Hepatocyte (in vitro differentiated cells): ENCODE results near the gene TUBG1. TPM values are rescaled to one million over a fixed set of nuclear protein-coding genes. Genes with fewer than 3 reads are reported as not detected.

ENCODE experiments used
- DNase-seq: peaks from one replicate; pipeline ENCODE4 v3.0.0-alpha.2; 2016; ENCODE audit warnings: low spot score
- H2AFZ ChIP-seq: fragments of 200-600 bp; sonication (generic); 2 replicates; pipeline ENCODE4 v1.6.0; 2016; ENCODE audit warnings: antibody characterized with exemption, mild to moderate bottlenecking
- H3K27ac ChIP-seq: fragments of 200-600 bp; sonication (generic); 2 replicates; pipeline ENCODE4 v1.5.1; 2016; ENCODE audit warnings: mild to moderate bottlenecking
- H3K27me3 ChIP-seq: fragments of 200-600 bp; sonication (generic); 2 replicates; pipeline ENCODE4 v1.6.1; 2016
- H3K36me3 ChIP-seq: fragments of 200-600 bp; sonication (generic); replicated peaks from 2 replicates; pipeline ENCODE4 v1.5.1; 2016; ENCODE audit warnings: low read depth; ENCODE audit not compliant: insufficient read depth
- H3K4me1 ChIP-seq: fragments of 200-600 bp; sonication (generic); 2 replicates; pipeline ENCODE4 v1.5.1; 2016; ENCODE audit warnings: mild to moderate bottlenecking, moderate library complexity; ENCODE audit not compliant: insufficient read depth
- H3K4me2 ChIP-seq: fragments of 200-600 bp; sonication (generic); 2 replicates; pipeline ENCODE4 v1.6.0; 2016
- H3K4me3 ChIP-seq: fragments of 200-600 bp; sonication (generic); 2 replicates; pipeline ENCODE4 v1.5.1; 2016; ENCODE audit warnings: mild to moderate bottlenecking
- H3K79me2 ChIP-seq: fragments of 200-600 bp; sonication (generic); 2 replicates; pipeline ENCODE4 v1.6.0; 2017; ENCODE audit warnings: mild to moderate bottlenecking
- H3K9me2 ChIP-seq: fragments of 200-600 bp; sonication (generic); replicated peaks from 2 replicates; pipeline ENCODE4 v1.6.0; 2017; ENCODE audit warnings: mild to moderate bottlenecking; ENCODE audit not compliant: insufficient read depth
- H3K9me3 ChIP-seq: fragments of 200-600 bp; sonication (generic); 2 replicates; pipeline ENCODE4 v1.5.1; 2016; ENCODE audit warnings: low read depth, mild to moderate bottlenecking
- H4K20me1 ChIP-seq: fragments of 200-600 bp; sonication (generic); 2 replicates; pipeline ENCODE4 v1.6.0; 2016; ENCODE audit warnings: mild to moderate bottlenecking; ENCODE audit not compliant: insufficient read depth, poor library complexity, severe bottlenecking
- CTCF ChIP-seq: fragments of 200-600 bp; sonication (generic); IDR thresholded peaks from 2 replicates; pipeline ENCODE4 v1.5.1; 2016; ENCODE audit warnings: antibody characterized with exemption, mild to moderate bottlenecking; ENCODE audit not compliant: poor library complexity
- EZH2 ChIP-seq: fragments of 200-600 bp; sonication (generic); IDR thresholded peaks from 2 replicates; pipeline ENCODE4 v1.6.1; 2016; ENCODE audit warnings: antibody characterized with exemption, mild to moderate bottlenecking, borderline replicate concordance
- EZH2phosphoT487 ChIP-seq: fragments of 200-600 bp; sonication (generic); IDR thresholded peaks from one replicate; pipeline ENCODE4 v1.6.1; 2018; ENCODE audit warnings: antibody characterized with exemption, mild to moderate bottlenecking, low read depth, moderate library complexity; ENCODE audit not compliant: unreplicated experiment, severe bottlenecking
- WGBS: methylation state at CpG from one replicate; pipeline ENCODE4 v1.1.6; 2016; ENCODE audit warnings: low lambda C conversion rate; ENCODE audit errors: missing lambda C conversion rate; 5-methylcytosine and 5-hydroxymethylcytosine counted together
- polyA plus RNA-seq: library from polyadenylated mRNA; unstranded; fragments of >200 nt; fragmentation: Nextera tagmentation; extraction: Ambion mirVana; gene quantifications from 2 replicates; pipeline ENCODE4 v1.2.1, GENCODE V29; 2016
- total RNA-seq: library from RNA; depleted of rRNA; stranded (reverse); fragments of >200 nt; gene quantifications from 2 replicates; pipeline ENCODE4 v1.2.3, GENCODE V29; 2014

TUBG1 gene
- total and polyA plus RNA-seq, 2 experiments from 2014 or later, result 33.7 to 81.2 TPM

- H3K79me2 ChIP-seq, result peaks cover 35% of the 10 kb centered on the region
- WGBS, result 89% methylated on average over 12 of the region's 12 CpGs
- H3K27ac ChIP-seq, result no peak overlapping the region
- no peak overlapping the region for H3K4me3 ChIP-seq
- TF ChIP-seq EZH2phosphoT487 (no peak), EZH2 (no peak), CTCF (no peak)
- no peak overlapping the region for H3K4me2 ChIP-seq
- no peaks in the 10 kb centered on the region for H4K20me1 ChIP-seq
- no peaks in the 10 kb centered on the region for H3K9me3 ChIP-seq
- H3K9me2 ChIP-seq, result no peaks in the 10 kb centered on the region
- no peak for DNase-seq
- no peaks in the 10 kb centered on the region for H3K36me3 ChIP-seq
- H2AFZ ChIP-seq, result no peak overlapping the region
- no peaks in the 10 kb centered on the region for H3K27me3 ChIP-seq
- peaks cover under 1% of the 10 kb centered on the region for H3K4me1 ChIP-seq
These were observed 37.9 kb upstream of the TUBG1 start for GRCh38 chr17:42571435-42572225.

- H3K4me2 ChIP-seq, result no peak overlapping the region
- H4K20me1 ChIP-seq, result no peaks in the 10 kb centered on the region
- no peaks in the 10 kb centered on the region for H3K27me3 ChIP-seq
- H3K9me3 ChIP-seq, result no peaks in the 10 kb centered on the region
- 95% methylated on average over 4 of the region's 4 CpGs for WGBS
- no peak overlapping the region for H3K4me3 ChIP-seq
- no peaks in the 10 kb centered on the region for H3K36me3 ChIP-seq
- no peak overlapping the region for H3K27ac ChIP-seq
- no peak for TF ChIP-seq EZH2phosphoT487
- TF ChIP-seq EZH2, result no peak
- no peak for TF ChIP-seq CTCF
- no peaks in the 10 kb centered on the region for H3K4me1 ChIP-seq
- no peak overlapping the region for H2AFZ ChIP-seq
- DNase-seq, result no peak
- H3K79me2 ChIP-seq, result peaks cover 24% of the 10 kb centered on the region
- H3K9me2 ChIP-seq, result no peaks in the 10 kb centered on the region
These were observed 36.4 kb upstream of the TUBG1 start for GRCh38 chr17:42573095-42573494.

GRCh38 chr17:42574463-42574862 is 35.0 kb upstream of the TUBG1 start:
- peaks cover 4% of the 10 kb centered on the region for H3K4me1 ChIP-seq
- no peak overlapping the region for H3K4me3 ChIP-seq
- H3K27ac ChIP-seq, result no peak overlapping the region
- no peak overlapping the region for H2AFZ ChIP-seq
- no peaks in the 10 kb centered on the region for H3K9me3 ChIP-seq
- no peak for DNase-seq
- H3K36me3 ChIP-seq, result no peaks in the 10 kb centered on the region
- no peak overlapping the region for H3K4me2 ChIP-seq
- no peaks in the 10 kb centered on the region for H3K9me2 ChIP-seq
- WGBS, result 82% methylated on average over 3 of the region's 3 CpGs
- no peaks in the 10 kb centered on the region for H3K27me3 ChIP-seq
- H4K20me1 ChIP-seq, result no peaks in the 10 kb centered on the region
- peaks cover 17% of the 10 kb centered on the region for H3K79me2 ChIP-seq
- no peak for TF ChIP-seq CTCF
- TF ChIP-seq EZH2phosphoT487, result no peak
